SKM-1 (cell line): ENCODE measurements around the gene EDA.

ENCODE experiments used
- DNase-seq: peaks from one replicate; lab custom pipeline; 2025; ENCODE audit not compliant: unreplicated experiment; lab: John Stamatoyannopoulos, UW

The EDA gene

GRCh38 chrX:69615779-69616456 lies at the start of gene EDA:
Gene EDA, plus strand, starts transcription at chrX:69616113.
- peak; percentile 41 for DNase-seq

- no peak for DNase-seq
Observed at GRCh38 chrX:69568828-69569227, 47.1 kb upstream of the EDA start.

- DNase-seq, result no peak
Observed at GRCh38 chrX:69597399-69597798, 18.5 kb upstream of the EDA start.

GRCh38 chrX:69600182-69600581 lies 15.7 kb upstream of the EDA start:
- no peak for DNase-seq

- no peak for DNase-seq
Observed at GRCh38 chrX:69603566-69604194, 12.2 kb upstream of the EDA start.

GRCh38 chrX:69605521-69605920 lies 10.4 kb upstream of the EDA start:
- DNase-seq, result no peak

GRCh38 chrX:69607616-69608015 lies 8.3 kb upstream of the EDA start:
- DNase-seq, result no peak

- DNase-seq, result no peak
Observed at GRCh38 chrX:69613946-69614345, 2.0 kb upstream of the EDA start.

GRCh38 chrX:69614886-69615285 lies 1.0 kb upstream of the EDA start:
- DNase-seq, result no peak

GRCh38 chrX:69615342-69615741 lies 571 bp upstream of the EDA start:
- no peak for DNase-seq

GRCh38 chrX:69616457-69617203 lies 717 bp downstream of the EDA start:
- DNase-seq, result no peak

GRCh38 chrX:69618803-69619202 lies 2.9 kb downstream of the EDA start:
- no peak for DNase-seq

GRCh38 chrX:69626129-69626528 lies 10.2 kb downstream of the EDA start:
- DNase-seq, result no peak

- no peak for DNase-seq
Observed at GRCh38 chrX:69627744-69628143, 11.8 kb downstream of the EDA start.

- DNase-seq, result no peak
Observed at GRCh38 chrX:69630147-69630546, 14.2 kb downstream of the EDA start.

GRCh38 chrX:69664693-69665092 lies 48.8 kb downstream of the EDA start:
- DNase-seq, result no peak

- DNase-seq, result no peak
Observed at GRCh38 chrX:69670001-69670555, 54.2 kb downstream of the EDA start.

- DNase-seq, result no peak
Observed at GRCh38 chrX:69674891-69675290, 59.0 kb downstream of the EDA start.

GRCh38 chrX:69705818-69706217 lies 89.9 kb downstream of the EDA start:
- no peak for DNase-seq

GRCh38 chrX:69718102-69718501 lies 102.2 kb downstream of the EDA start:
- DNase-seq, result no peak

- DNase-seq, result no peak
Observed at GRCh38 chrX:69724307-69724706, 108.4 kb downstream of the EDA start.

- DNase-seq, result no peak
Observed at GRCh38 chrX:69740317-69740716, 124.4 kb downstream of the EDA start.
